Liver (tissue), 9 donors: Measurements from ENCODE around the gene DUSP23. TPM values are rescaled to one million over a fixed set of nuclear protein-coding genes. Genes with fewer than 3 reads are reported as not detected.

Source experiments
- DNase-seq: peaks from one replicate; pipeline ENCODE4 v3.0.0-alpha.2; 2017; ENCODE audit warnings: low spot score
- H3K27ac ChIP-seq, 2 donors: one replicate each; pipeline ENCODE4 v1.7.0; 2013; ENCODE audit warnings: inconsistent platforms in 2 of 2, low read length in 2 of 2, control low read depth in 1 of 2, low read depth in 1 of 2, mild to moderate bottlenecking in 1 of 2
- H3K27me3 ChIP-seq, 4 donors: one replicate each; pipeline versions ENCODE4 v1.6.1 to v1.7.0; 2013; ENCODE audit warnings: low read length in 3 of 4, inconsistent platforms in 1 of 4, mild to moderate bottlenecking in 1 of 4, moderate library complexity in 1 of 4; ENCODE audit not compliant: control insufficient read depth in 4 of 4, insufficient read depth in 4 of 4
- H3K36me3 ChIP-seq, 4 donors: one replicate each; pipeline versions ENCODE4 v1.6.1 to v1.7.0; 2013; ENCODE audit warnings: low read length in 3 of 4, mild to moderate bottlenecking in 3 of 4, low read depth in 1 of 4, moderate library complexity in 1 of 4; ENCODE audit not compliant: control insufficient read depth in 4 of 4, insufficient read depth in 3 of 4
- H3K4me1 ChIP-seq, 4 donors: one replicate each; pipeline versions ENCODE4 v1.6.1 to v1.7.0; 2013; ENCODE audit warnings: low read length in 3 of 4, mild to moderate bottlenecking in 3 of 4, moderate library complexity in 1 of 4; ENCODE audit not compliant: control insufficient read depth in 4 of 4, insufficient read depth in 4 of 4
- H3K4me3 ChIP-seq, 3 donors: one replicate each; pipeline versions ENCODE4 v1.6.1 to v1.7.0; 2013; ENCODE audit warnings: low read length in 3 of 3, control low read depth in 1 of 3, low read depth in 1 of 3, mild to moderate bottlenecking in 1 of 3
- H3K9ac ChIP-seq, 2 donors: one replicate each; pipeline ENCODE4 v1.7.0; 2013; ENCODE audit warnings: low read length in 2 of 2, mild to moderate bottlenecking in 2 of 2, moderate library complexity in 2 of 2, control low read depth in 1 of 2, low read depth in 1 of 2
- H3K9me3 ChIP-seq, 4 donors: one replicate each; pipeline versions ENCODE4 v1.6.1 to v1.7.0; 2013; ENCODE audit warnings: low read length in 3 of 4; ENCODE audit not compliant: control insufficient read depth in 4 of 4
- EGR1 ChIP-seq, 2 donors: IDR thresholded peaks; 2 replicates each; pipeline ENCODE4 v1.6.1; 2016 to 2018; ENCODE audit warnings: antibody characterized with exemption in 2 of 2, low read depth in 2 of 2
- HNF4A ChIP-seq, 2 donors: conservative IDR thresholded peaks; 2 replicates each; pipeline ENCODE4 v1.6.1; 2016; ENCODE audit warnings: antibody characterized with exemption in 2 of 2, mild to moderate bottlenecking in 2 of 2
- HNF4G ChIP-seq: IDR thresholded peaks from 2 replicates; pipeline ENCODE4 v1.6.1; 2016; ENCODE audit warnings: antibody characterized with exemption
- JUND ChIP-seq, 2 donors: IDR thresholded peaks; 2 replicates each; pipeline ENCODE4 v1.6.1; 2016; ENCODE audit warnings: antibody characterized with exemption in 2 of 2
- MAX ChIP-seq: IDR thresholded peaks from 2 replicates; pipeline ENCODE4 v1.6.1; 2016; ENCODE audit warnings: antibody characterized with exemption
- NR2F2 ChIP-seq: IDR thresholded peaks from 2 replicates; pipeline ENCODE4 v1.6.1; 2016; ENCODE audit warnings: antibody characterized with exemption
- REST ChIP-seq: IDR thresholded peaks from 2 replicates; pipeline ENCODE4 v1.6.1; 2016; ENCODE audit warnings: antibody characterized with exemption, mild to moderate bottlenecking
- SP1 ChIP-seq: IDR thresholded peaks from 2 replicates; pipeline ENCODE4 v1.6.1; 2018; ENCODE audit warnings: antibody characterized with exemption, mild to moderate bottlenecking
- ZBTB33 ChIP-seq: IDR thresholded peaks from 2 replicates; pipeline ENCODE4 v1.6.1; 2016; ENCODE audit warnings: antibody characterized with exemption
- WGBS: extraction: QIAGEN DNeasy Blood & Tissue Kit; methylation state at CpG from one replicate; pipeline ENCODE4 v1.1.7; 2013; 5-methylcytosine and 5-hydroxymethylcytosine counted together
- polyA plus RNA-seq, 2 donors: library from polyadenylated mRNA; stranded (reverse) in 1 of 2; unstranded in 1 of 2; fragments of 200-250 nt in 1 of 2; fragments of >200 nt in 1 of 2; fragmentation: Nextera tagmentation in 1 of 2; extraction: Ambion mirVana in 1 of 2; gene quantifications; one replicate each; pipeline versions ENCODE4 v1.2.1 to v1.2.3, GENCODE V29; 2013 to 2015
- total RNA-seq, 2 donors: library from RNA; depleted of rRNA; stranded (reverse); fragments of >200 nt; gene quantifications; one replicate each; pipeline ENCODE4 v1.2.3, GENCODE V29; 2014
- donor health status: healthy.
- donor health status: healthy.
- donor health status: healthy.
- donor health status: healthy.
- donor health status: healthy.

DUSP23 gene
- total and polyA plus RNA-seq, 4 donors, result 26.6 to 192 (median 113) TPM

GRCh38 chr1:159826441-159827101 lies 45.8 kb downstream of the DUSP23 start, which contains the start of gene SLAMF8:
Gene SLAMF8, plus strand, starts transcription at chr1:159826873. Its CDS starts 26 bp downstream, at chr1:159826899.
- Histone ChIP-seq H3K9ac (no peak within 1 kb of the TSS), H3K36me3 (no peaks in the 10 kb centered on the region), H3K9me3 (no peaks in the 10 kb centered on the region), H3K4me1 (no peaks in the 10 kb centered on the region), H3K27me3 (no peaks in the 10 kb centered on the region), H3K4me3 (no peak within 1 kb of the TSS), H3K27ac (no peak within 1 kb of the TSS)
- WGBS, result 76% methylated on average over 11 of the region's 11 CpGs
- no peak for TF ChIP-seq HNF4A (conservative IDR thresholded peaks at IDR 0.05)
- peak; percentile 45 for TF ChIP-seq MAX
- DNase-seq, result no peak

- WGBS, result 86% methylated on average over 6 of the region's 6 CpGs
- H3K27me3 ChIP-seq, result no peaks in the 10 kb centered on the region
- no peak overlapping the region for H3K4me3 ChIP-seq
- H3K9ac ChIP-seq, result no peak overlapping the region
- no peaks in the 10 kb centered on the region for H3K9me3 ChIP-seq
- no peaks in the 10 kb centered on the region for H3K36me3 ChIP-seq
- TF ChIP-seq SP1 (no peak), REST (no peak), HNF4A (conservative IDR thresholded peaks at IDR 0.05) (no peak), HNF4G (no peak), EGR1 (IDR thresholded peaks at IDR 0.05; ENCODE audit: low read depth in 2 of 2) (no peak), JUND (IDR thresholded peaks at IDR 0.05) (no peak), NR2F2 (no peak), ZBTB33 (no peak)
- no peak overlapping the region for H3K27ac ChIP-seq
- no peaks in the 10 kb centered on the region for H3K4me1 ChIP-seq
- DNase-seq, result no peak
These were observed 46.3 kb downstream of the DUSP23 start for GRCh38 chr1:159827102-159827490.

- Histone ChIP-seq H3K4me1 (no peaks in the 10 kb centered on the region), H3K9ac (no peak overlapping the region), H3K27me3 (no peaks in the 10 kb centered on the region), H3K36me3 (no peaks in the 10 kb centered on the region), H3K9me3 (no peaks in the 10 kb centered on the region), H3K27ac (no peak overlapping the region), H3K4me3 (no peak overlapping the region)
- DNase-seq, result no peak
- TF ChIP-seq HNF4A (conservative IDR thresholded peaks at IDR 0.05) (no peak), ZBTB33 (no peak)
- 87% methylated on average over 3 of the region's 3 CpGs for WGBS
These were observed 46.8 kb downstream of the DUSP23 start for GRCh38 chr1:159827549-159827948.
